Panc1 (cell line): ENCODE measurements around the gene HES2.

Source experiments
- CTCF ChIP-seq: fragments of 450-650 bp; IDR thresholded peaks from 2 replicates; pipeline ENCODE4 v1.5.1; 2017; ENCODE audit warnings: mild to moderate bottlenecking
- POLR2AphosphoS5 ChIP-seq: IDR thresholded peaks from 2 replicates; pipeline ENCODE4 v1.6.1; 2012; ENCODE audit warnings: mild to moderate bottlenecking, low read depth, low read length, moderate library complexity
- SIN3A ChIP-seq: IDR thresholded peaks from 2 replicates; pipeline ENCODE4 v1.6.1; 2012; ENCODE audit warnings: low read depth, mild to moderate bottlenecking, low read length, moderate library complexity, borderline replicate concordance; ENCODE audit not compliant: insufficient read depth
- TCF7L2 ChIP-seq: IDR thresholded peaks from 2 replicates; pipeline ENCODE4 v1.6.1; 2011; ENCODE audit warnings: mild to moderate bottlenecking, low read depth, low read length, inconsistent platforms
- TF ChIP-seq, protein P1 (sequence below), 2 experiments: IDR thresholded peaks; 2 replicates each; pipeline ENCODE4 v1.6.1; 2011 to 2012; ENCODE audit warnings: low read depth in 2 of 2, control low read depth in 1 of 2, low read length in 1 of 2, mild to moderate bottlenecking in 1 of 2, moderate library complexity in 1 of 2; ENCODE audit not compliant: insufficient read depth in 1 of 2

DNA sequence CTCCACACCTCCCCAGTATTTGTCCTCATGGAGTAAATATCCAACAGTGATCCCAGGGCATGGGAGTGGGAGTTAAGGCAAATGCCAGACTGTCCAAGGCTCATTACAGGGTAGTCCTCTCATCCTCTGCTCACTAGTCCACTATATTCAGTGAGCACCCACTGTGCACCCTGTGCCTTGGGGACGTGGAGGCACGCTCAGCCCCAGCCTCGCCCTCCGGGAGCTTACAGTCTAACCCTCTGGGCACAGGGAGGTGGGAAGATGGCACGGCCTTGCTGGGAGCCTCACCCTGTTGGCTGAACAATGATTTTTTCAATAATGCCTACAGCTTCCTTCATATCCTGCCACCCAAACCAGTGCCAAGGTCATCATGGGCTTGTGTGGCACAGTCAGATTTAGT lies 2.8 kb downstream of the HES2 start:
- TF ChIP-seq CTCF, result no peak
- no peak for TF ChIP-seq SIN3A
- TF ChIP-seq, protein P1, sequence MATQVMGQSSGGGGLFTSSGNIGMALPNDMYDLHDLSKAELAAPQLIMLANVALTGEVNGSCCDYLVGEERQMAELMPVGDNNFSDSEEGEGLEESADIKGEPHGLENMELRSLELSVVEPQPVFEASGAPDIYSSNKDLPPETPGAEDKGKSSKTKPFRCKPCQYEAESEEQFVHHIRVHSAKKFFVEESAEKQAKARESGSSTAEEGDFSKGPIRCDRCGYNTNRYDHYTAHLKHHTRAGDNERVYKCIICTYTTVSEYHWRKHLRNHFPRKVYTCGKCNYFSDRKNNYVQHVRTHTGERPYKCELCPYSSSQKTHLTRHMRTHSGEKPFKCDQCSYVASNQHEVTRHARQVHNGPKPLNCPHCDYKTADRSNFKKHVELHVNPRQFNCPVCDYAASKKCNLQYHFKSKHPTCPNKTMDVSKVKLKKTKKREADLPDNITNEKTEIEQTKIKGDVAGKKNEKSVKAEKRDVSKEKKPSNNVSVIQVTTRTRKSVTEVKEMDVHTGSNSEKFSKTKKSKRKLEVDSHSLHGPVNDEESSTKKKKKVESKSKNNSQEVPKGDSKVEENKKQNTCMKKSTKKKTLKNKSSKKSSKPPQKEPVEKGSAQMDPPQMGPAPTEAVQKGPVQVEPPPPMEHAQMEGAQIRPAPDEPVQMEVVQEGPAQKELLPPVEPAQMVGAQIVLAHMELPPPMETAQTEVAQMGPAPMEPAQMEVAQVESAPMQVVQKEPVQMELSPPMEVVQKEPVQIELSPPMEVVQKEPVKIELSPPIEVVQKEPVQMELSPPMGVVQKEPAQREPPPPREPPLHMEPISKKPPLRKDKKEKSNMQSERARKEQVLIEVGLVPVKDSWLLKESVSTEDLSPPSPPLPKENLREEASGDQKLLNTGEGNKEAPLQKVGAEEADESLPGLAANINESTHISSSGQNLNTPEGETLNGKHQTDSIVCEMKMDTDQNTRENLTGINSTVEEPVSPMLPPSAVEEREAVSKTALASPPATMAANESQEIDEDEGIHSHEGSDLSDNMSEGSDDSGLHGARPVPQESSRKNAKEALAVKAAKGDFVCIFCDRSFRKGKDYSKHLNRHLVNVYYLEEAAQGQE (IDR thresholded peaks at IDR 0.05; ENCODE audit: insufficient read depth in 1 of 2, low read depth in 2 of 2, low read length in 1 of 2), result no peak
- TF ChIP-seq POLR2AphosphoS5, result no peak
- TF ChIP-seq TCF7L2, result no peak
